Liver (tissue), 3 donors: ENCODE data around the gene GABRB1.

Experiments
- CTCF ChIP-seq: fragments of 150-350 bp; IDR thresholded peaks from 2 replicates; pipeline ENCODE4 v1.5.1; 2017; ENCODE audit warnings: improper control_type of control experiment, low read depth, low read length; ENCODE audit not compliant: missing input control
- FOXA1 ChIP-seq: IDR thresholded peaks from 2 replicates; pipeline ENCODE4 v1.6.1; 2016; ENCODE audit warnings: antibody characterized with exemption
- GABPA ChIP-seq, 2 donors: IDR thresholded peaks in 1 of 2; conservative IDR thresholded peaks in 1 of 2; 2 replicates each; pipeline ENCODE4 v1.6.1; 2016; ENCODE audit warnings: antibody characterized with exemption in 2 of 2, mild to moderate bottlenecking in 1 of 2, moderate library complexity in 1 of 2
- JUND ChIP-seq, 2 donors: IDR thresholded peaks; 2 replicates each; pipeline ENCODE4 v1.6.1; 2016; ENCODE audit warnings: antibody characterized with exemption in 2 of 2
- MAX ChIP-seq: IDR thresholded peaks from 2 replicates; pipeline ENCODE4 v1.6.1; 2016; ENCODE audit warnings: antibody characterized with exemption
- NR2F2 ChIP-seq: IDR thresholded peaks from 2 replicates; pipeline ENCODE4 v1.6.1; 2016; ENCODE audit warnings: antibody characterized with exemption
- RAD21 ChIP-seq, 2 donors: IDR thresholded peaks; 2 replicates each; pipeline ENCODE4 v1.6.1; 2016; ENCODE audit warnings: antibody characterized with exemption in 2 of 2, mild to moderate bottlenecking in 2 of 2
- REST ChIP-seq: IDR thresholded peaks from 2 replicates; pipeline ENCODE4 v1.6.1; 2016; ENCODE audit warnings: antibody characterized with exemption, mild to moderate bottlenecking
- RXRA ChIP-seq, 2 donors: IDR thresholded peaks; 2 replicates each; pipeline ENCODE4 v1.6.1; 2017 to 2018; ENCODE audit warnings: antibody characterized with exemption in 2 of 2, mild to moderate bottlenecking in 1 of 2
- SP1 ChIP-seq: IDR thresholded peaks from 2 replicates; pipeline ENCODE4 v1.6.1; 2018; ENCODE audit warnings: antibody characterized with exemption, mild to moderate bottlenecking
- TAF1 ChIP-seq: conservative IDR thresholded peaks from 2 replicates; pipeline ENCODE4 v1.6.1; 2016; ENCODE audit warnings: antibody characterized with exemption, mild to moderate bottlenecking
- YY1 ChIP-seq: IDR thresholded peaks from 2 replicates; pipeline ENCODE4 v1.6.1; 2016; ENCODE audit warnings: antibody characterized with exemption, mild to moderate bottlenecking
- ZBTB33 ChIP-seq: IDR thresholded peaks from 2 replicates; pipeline ENCODE4 v1.6.1; 2016; ENCODE audit warnings: antibody characterized with exemption
- donor health status: healthy.
- donor health status: healthy.

GRCh38 chr4:47101453-47101852 is 70.1 kb downstream of the GABRB1 start:
- TF ChIP-seq CTCF, result no peak
- no peak for TF ChIP-seq SP1
- no peak for TF ChIP-seq NR2F2
- TF ChIP-seq RXRA (IDR thresholded peaks at IDR 0.05), result no peak
- TF ChIP-seq REST, result no peak
- TF ChIP-seq RAD21 (IDR thresholded peaks at IDR 0.05), result no peak
- no peak for TF ChIP-seq ZBTB33
- TF ChIP-seq JUND (IDR thresholded peaks at IDR 0.05), result no peak
- TF ChIP-seq MAX, result no peak
- no peak for TF ChIP-seq GABPA (IDR thresholded peaks at IDR 0.05 in 1 of 2, conservative IDR thresholded peaks at IDR 0.05 in 1 of 2)
- TF ChIP-seq TAF1, result no peak
- no peak for TF ChIP-seq YY1
- no peak for TF ChIP-seq FOXA1
